ACC112 (cell line): ENCODE measurements around the gene CLIP4.

ENCODE experiments used
- H2AFZ ChIP-seq: fragments of 200-600 bp; sonication (generic); one replicate; pipeline ENCODE4 v1.6.0; 2017; ENCODE audit warnings: antibody characterized with exemption, low read length; ENCODE audit not compliant: unreplicated experiment
- H3K27ac ChIP-seq: fragments of 200-600 bp; sonication (generic); 2 replicates; pipeline ENCODE4 v1.5.1; 2014; ENCODE audit warnings: low read depth, mild to moderate bottlenecking, antibody characterized with exemption, low read length, moderate library complexity
- H3K27me3 ChIP-seq: fragments of 200-600 bp; sonication (generic); 2 replicates; pipeline ENCODE4 v1.6.1; 2014; ENCODE audit warnings: mild to moderate bottlenecking, antibody characterized with exemption, low read length, moderate library complexity, mixed read lengths; ENCODE audit not compliant: insufficient read depth
- H3K36me3 ChIP-seq: fragments of 200-600 bp; sonication (generic); 2 replicates; pipeline ENCODE4 v1.6.1; 2016; ENCODE audit warnings: mild to moderate bottlenecking, antibody characterized with exemption, low read length, moderate library complexity, mixed read lengths; ENCODE audit not compliant: insufficient read depth
- H3K4me1 ChIP-seq: fragments of 200-600 bp; sonication (generic); one replicate; pipeline ENCODE4 v1.6.1; 2016; ENCODE audit warnings: low read length, mixed read lengths; ENCODE audit not compliant: insufficient read depth, unreplicated experiment, control insufficient read depth
- H3K4me3 ChIP-seq: fragments of 200-600 bp; sonication (generic); 2 replicates; pipeline ENCODE4 v1.5.1; 2014; ENCODE audit warnings: mild to moderate bottlenecking, low read depth, low read length
- H3K79me2 ChIP-seq: fragments of 200-600 bp; sonication (generic); one replicate; pipeline ENCODE4 v1.6.0; 2016; ENCODE audit warnings: low read length; ENCODE audit not compliant: control insufficient read depth, unreplicated experiment, insufficient read depth

The CLIP4 gene

DNA sequence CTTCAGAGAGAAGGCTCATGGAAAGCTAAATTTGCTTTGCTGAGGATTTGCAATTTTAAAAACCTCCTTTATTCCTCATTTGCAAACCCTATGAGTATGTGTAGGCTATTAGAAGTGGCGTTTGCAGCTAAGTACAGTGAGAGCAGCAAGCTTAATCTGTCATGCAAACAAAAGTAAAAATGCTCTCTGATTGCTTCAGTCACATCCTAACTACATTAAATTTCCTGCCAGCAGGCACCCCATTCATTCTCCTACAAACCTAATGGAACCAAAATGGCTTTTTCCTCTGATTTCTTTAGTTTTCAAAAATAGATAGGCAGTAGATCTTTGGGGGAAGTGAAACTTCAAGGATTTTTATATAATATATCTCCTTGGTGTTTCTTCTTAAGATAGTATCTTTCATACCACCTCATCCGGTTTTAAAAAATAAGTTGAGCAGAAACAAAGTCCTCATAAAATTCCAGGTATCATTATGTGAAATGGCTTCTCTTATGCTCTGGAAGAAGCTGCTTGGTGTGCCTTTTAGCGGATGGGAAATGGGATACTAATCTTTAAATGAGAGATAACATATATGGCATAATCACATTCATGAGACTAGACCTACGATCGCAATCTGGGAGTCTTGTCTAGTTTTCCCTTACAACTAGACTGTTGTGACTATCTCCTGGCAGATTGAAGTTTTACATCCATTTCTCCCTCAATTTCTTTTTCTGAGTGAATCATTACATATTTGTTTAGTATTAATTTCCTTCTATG is 49.1 kb downstream of the CLIP4 start:
- Histone ChIP-seq H3K27ac (no peak overlapping the region), H3K79me2 (no peaks in the 10 kb centered on the region), H3K27me3 (no peaks in the 10 kb centered on the region), H3K4me3 (no peak overlapping the region), H3K36me3 (peaks cover 23% of the 10 kb centered on the region), H2AFZ (no peak overlapping the region), H3K4me1 (peaks cover 20% of the 10 kb centered on the region)

DNA sequence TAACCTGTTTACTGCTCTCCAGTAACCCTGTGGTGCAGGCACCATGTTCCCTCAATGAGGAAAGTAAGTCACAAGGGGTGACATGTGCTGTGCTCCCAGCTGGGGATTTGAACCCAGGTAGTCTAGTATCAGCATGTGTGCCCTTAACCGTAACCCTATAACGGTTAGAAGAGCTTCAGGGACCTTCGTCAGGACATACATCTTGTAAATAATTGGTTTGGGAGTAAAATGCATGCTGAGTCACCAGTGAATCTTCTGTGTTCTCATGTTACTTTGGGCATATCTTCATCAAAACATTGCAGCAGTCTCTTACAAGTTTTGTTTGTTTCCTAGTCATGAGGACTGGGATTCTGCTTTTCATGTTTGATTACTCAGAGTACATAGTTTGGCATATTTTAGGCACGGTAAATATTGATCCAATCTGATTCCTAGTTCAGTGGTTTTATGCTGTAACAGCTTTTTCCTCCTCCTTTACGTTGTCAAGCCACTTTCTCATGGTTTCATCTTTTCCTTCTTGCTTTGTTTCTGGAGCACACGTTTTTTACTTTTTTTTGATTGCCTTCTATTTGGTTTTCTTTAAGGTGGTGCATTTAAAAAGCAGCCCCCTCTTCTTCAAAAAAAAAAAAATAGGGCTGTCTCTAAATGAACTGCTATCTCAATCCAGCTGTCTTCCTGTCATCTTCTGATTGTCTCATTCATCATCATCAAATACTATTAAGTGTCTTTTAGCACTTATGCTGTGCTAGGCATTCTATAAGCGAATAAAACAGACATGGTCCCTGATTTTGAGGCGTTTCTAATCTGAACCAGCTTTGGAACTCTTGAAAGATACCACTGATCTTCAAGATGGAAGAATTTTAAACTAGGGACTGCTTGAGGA is 50.4 kb downstream of the CLIP4 start:
- no peak overlapping the region; the same call in 1 of the 2 replicates for H3K4me3 ChIP-seq

DNA sequence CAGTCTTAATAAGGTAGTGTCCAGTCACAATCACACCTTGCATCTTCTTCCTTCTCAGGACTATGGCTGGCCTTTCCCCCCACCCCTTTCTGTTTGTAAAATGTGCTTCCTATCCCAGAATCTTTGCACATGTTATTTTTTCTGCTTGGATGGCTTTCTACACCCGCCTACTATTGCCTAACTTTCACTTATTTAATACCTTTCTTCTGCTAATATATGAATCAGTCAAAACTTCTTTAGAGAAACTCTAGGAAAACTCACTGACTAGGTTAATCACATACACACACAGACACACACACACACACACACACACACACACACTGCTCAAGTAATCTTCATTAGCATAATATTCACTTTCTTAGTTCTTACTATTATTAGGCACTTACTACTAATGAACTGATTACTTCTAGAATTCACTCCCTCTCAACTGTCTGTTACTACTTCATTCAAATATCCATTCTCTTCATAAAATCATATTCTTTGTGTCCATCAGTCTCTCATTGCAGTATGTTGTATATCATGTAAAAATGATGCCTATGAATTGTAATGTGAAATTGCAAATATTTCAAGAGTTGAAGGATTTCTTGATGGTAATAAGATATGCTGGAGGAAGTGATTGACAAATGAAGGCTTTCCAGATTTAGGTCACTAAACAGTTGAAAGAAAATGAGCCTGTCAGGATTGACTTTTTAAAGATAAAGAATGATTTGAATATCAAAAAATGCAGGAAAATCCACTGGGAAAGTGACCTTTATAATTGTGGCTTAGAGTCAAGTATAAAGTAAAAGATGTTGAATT is 51.2 kb downstream of the CLIP4 start:
- H2AFZ ChIP-seq = no peak overlapping the region
- H3K79me2 ChIP-seq = no peaks in the 10 kb centered on the region
- peaks cover 20% of the 10 kb centered on the region for H3K4me1 ChIP-seq
- peak overlapping the region; percentile 47 for H3K27ac ChIP-seq
- H3K36me3 ChIP-seq = peaks cover 23% of the 10 kb centered on the region
- H3K4me3 ChIP-seq = no peak overlapping the region
- H3K27me3 ChIP-seq = no peaks in the 10 kb centered on the region

More for the DNA sequence above, 50.4 kb downstream of the CLIP4 start:
- peaks cover 25% of the 10 kb centered on the region for H3K36me3 ChIP-seq
- H3K79me2 ChIP-seq = no peaks in the 10 kb centered on the region
- H3K27ac ChIP-seq = peak overlapping the region; percentile 47
- no peaks in the 10 kb centered on the region for H3K27me3 ChIP-seq
- H2AFZ ChIP-seq = no peak overlapping the region
- H3K4me1 ChIP-seq = peaks cover 20% of the 10 kb centered on the region

DNA sequence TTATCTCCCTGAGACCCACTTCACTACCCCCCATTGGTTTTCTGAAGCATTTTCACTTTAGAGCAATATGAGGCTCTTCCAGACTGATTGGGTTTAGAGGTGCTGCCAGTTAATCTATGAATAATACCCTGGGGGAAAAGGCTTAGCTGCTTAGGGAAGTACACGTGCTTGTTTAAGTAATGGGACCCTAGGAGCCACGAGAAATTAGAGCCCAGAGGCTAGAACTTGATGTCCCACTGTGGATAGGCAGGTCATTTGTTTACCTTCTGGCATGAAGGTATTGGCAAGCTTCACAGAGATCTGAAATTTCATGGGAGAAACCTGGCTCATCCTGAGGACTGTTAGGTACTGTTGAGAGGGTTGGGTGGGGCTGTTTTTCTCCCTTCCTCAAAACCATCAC is 59.7 kb downstream of the CLIP4 start:
- no peak overlapping the region for H3K27ac ChIP-seq
- no peaks in the 10 kb centered on the region for H3K27me3 ChIP-seq
- H3K4me1 ChIP-seq = no peaks in the 10 kb centered on the region
- no peaks in the 10 kb centered on the region for H3K79me2 ChIP-seq
- H2AFZ ChIP-seq = no peak overlapping the region
- peaks cover 18% of the 10 kb centered on the region for H3K36me3 ChIP-seq
- no peak overlapping the region for H3K4me3 ChIP-seq

DNA sequence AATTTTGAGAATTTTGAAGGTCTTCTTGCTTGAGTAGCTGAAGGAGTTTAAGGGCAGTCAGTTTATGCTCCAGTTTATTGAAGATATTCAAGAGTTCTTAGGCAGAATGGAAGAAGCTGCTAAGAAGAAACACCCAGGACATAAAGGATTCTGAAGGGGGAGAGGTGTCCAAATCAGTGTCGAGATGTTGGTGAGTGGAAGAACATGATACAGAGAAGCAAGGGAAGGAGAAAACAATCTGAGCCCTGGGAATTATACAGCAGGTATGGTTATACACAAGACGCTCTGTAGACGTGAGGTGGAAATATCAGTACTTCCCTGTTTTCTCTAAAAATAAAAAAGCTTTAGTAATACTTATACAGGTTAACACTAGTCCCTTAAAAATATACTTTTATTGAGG is 60.1 kb downstream of the CLIP4 start:
- peaks cover 20% of the 10 kb centered on the region for H3K36me3 ChIP-seq
- H2AFZ ChIP-seq = no peak overlapping the region
- no peaks in the 10 kb centered on the region for H3K79me2 ChIP-seq
- H3K4me1 ChIP-seq = no peaks in the 10 kb centered on the region
- no peak overlapping the region for H3K4me3 ChIP-seq
- no peak overlapping the region for H3K27ac ChIP-seq
- no peaks in the 10 kb centered on the region for H3K27me3 ChIP-seq

DNA sequence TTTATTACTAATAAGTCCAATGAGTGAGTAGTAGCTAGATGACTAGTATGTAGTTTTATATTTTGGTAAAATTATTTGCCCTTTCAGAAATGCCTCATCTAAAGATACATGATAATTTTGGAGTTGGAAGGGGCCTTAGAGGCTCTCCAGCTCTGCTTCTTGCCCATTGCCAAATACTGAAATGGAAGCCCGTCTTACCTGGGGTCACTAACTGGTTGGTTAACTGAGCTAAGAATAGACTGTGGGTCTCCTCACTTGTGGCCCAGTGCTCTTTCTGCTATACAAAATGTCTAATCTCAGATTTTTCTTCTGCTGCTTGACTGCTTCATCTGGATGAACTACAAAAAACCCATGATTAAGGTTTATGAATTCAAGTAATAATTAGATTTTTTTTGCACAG is 67.1 kb downstream of the CLIP4 start:
- H3K27me3 ChIP-seq = no peaks in the 10 kb centered on the region
- no peak overlapping the region for H2AFZ ChIP-seq
- peaks cover 25% of the 10 kb centered on the region for H3K36me3 ChIP-seq
- H3K79me2 ChIP-seq = no peaks in the 10 kb centered on the region
- no peak overlapping the region for H3K4me3 ChIP-seq
- H3K27ac ChIP-seq = no peak overlapping the region
- H3K4me1 ChIP-seq = no peaks in the 10 kb centered on the region

DNA sequence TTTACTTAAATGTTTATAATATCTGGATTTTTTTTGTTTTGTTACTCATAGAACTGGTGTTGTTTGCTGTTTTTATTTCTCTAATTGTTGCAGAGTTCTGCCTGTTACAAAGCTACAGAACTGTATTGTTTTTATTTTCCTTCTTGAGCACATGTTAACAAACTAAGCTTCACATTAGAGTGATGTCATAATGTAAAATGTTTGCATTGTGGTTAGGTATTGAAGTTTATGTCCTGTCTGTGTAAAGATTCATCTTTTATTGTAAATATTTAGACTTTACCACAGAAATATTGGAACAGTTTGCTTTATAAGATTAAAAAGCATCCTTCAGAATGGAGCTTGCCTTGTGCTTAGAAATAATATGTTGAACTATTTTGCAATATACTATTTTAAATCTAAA is 67.7 kb downstream of the CLIP4 start:
- H3K27me3 ChIP-seq = no peaks in the 10 kb centered on the region
- no peak overlapping the region for H3K4me3 ChIP-seq
- H3K4me1 ChIP-seq = no peaks in the 10 kb centered on the region
- no peak overlapping the region for H2AFZ ChIP-seq
- no peaks in the 10 kb centered on the region for H3K79me2 ChIP-seq
- H3K36me3 ChIP-seq = peaks cover 26% of the 10 kb centered on the region
- H3K27ac ChIP-seq = no peak overlapping the region

DNA sequence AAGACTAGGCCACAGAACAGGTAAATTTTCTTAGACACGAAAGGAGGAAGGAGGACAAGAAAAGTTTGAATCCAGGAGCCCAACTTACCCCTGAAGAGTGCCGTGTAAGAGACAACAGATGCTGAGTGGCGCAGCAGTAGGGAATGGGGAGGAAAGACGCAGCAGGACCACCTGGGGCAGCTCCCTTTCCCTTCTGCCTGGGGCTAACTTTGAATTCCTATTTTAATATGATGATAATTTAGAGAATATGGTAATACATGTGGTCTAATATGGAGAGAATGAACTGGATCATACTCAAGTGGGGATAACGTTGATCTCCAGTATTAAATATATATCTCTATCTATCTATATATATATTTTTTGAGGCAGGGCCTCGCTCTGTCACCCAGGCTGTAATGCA is 69.3 kb downstream of the CLIP4 start:
- Histone ChIP-seq H3K4me1 (no peaks in the 10 kb centered on the region), H3K36me3 (peaks cover 24% of the 10 kb centered on the region), H3K27ac (no peak overlapping the region), H3K79me2 (no peaks in the 10 kb centered on the region), H3K27me3 (no peaks in the 10 kb centered on the region), H2AFZ (no peak overlapping the region), H3K4me3 (no peak overlapping the region)

DNA sequence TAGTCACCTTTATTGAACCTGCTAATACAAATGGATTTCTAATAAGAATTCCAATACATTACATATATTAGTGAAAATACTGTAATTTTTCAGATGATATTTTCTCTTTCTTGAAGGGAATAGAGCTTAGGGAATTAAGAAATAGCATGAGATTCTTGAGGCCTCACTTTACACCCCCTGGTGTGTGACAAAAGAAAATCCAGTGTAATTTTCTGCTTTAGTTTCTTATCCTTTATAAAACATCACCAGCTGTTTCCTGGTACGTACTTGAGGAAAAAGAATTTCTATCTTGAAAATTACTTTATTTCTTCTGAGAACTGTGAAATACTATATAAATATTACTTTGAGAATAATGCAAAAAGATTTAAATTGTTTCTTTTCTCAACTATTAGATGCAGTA is 71.6 kb downstream of the CLIP4 start:
- Histone ChIP-seq H3K36me3 (peaks cover 21% of the 10 kb centered on the region), H3K27me3 (no peaks in the 10 kb centered on the region)

DNA sequence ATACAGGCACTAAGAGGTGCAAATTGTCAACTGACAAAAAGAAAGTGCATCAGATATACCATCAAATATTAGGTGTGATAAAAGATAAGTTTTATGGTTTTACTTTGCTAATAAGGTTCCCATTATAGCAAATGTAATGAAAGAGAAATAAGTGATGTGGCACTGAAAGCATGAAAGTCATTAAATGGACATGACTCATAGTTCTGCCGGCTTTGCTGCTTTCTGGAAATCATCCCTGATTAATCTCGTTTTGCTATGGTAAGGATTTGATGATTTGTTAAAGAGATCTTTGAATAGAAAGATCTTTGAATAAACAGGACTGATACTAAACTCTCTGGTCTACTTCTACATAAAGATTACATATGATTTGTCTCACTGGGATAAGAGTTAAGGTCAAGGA is 72.7 kb downstream of the CLIP4 start:
- no peak overlapping the region for H3K27ac ChIP-seq
- peaks cover 5% of the 10 kb centered on the region for H3K4me1 ChIP-seq
- no peak overlapping the region for H3K4me3 ChIP-seq
- H2AFZ ChIP-seq = no peak overlapping the region
- H3K36me3 ChIP-seq = peaks cover 18% of the 10 kb centered on the region
- H3K27me3 ChIP-seq = no peaks in the 10 kb centered on the region
- H3K79me2 ChIP-seq = no peaks in the 10 kb centered on the region

More for the DNA sequence above, 71.6 kb downstream of the CLIP4 start:
- no peaks in the 10 kb centered on the region for H3K79me2 ChIP-seq
- no peak overlapping the region for H3K4me3 ChIP-seq
- H3K27ac ChIP-seq = no peak overlapping the region
- H2AFZ ChIP-seq = no peak overlapping the region
- H3K4me1 ChIP-seq = no peaks in the 10 kb centered on the region
